Measurements from ENCODE around the gene DNM3.
A peak's percentile ranks its signal among the peaks of the same experiment; 100 is the strongest.
"Not testable (repeated sequence)": the region's sequence is repeated elsewhere in the genome, so short reads cannot be mapped to it uniquely, and the experiment has no call there.

Gene DNM3

DNA sequence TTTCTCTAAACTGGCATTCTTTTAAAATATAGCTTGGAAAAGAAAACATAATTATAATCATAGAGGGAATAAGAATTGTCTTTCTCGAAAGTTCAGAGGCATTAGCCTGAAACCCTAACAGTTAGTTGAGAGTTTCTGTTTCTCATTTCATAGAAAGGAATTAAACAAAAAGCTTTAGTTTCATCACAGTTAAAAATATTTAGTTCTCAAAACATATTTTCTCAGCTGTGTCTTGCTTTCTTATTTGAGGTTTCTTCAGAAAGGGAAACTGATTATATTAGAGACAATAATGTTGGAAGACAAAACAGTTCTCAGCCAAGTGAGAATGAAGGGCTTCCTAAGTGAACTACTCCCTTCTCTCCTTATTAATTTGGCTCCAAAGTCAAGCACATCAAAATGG lies 503.8 kb downstream of the DNM3 start:
- no peak for DNase-seq

DNA sequence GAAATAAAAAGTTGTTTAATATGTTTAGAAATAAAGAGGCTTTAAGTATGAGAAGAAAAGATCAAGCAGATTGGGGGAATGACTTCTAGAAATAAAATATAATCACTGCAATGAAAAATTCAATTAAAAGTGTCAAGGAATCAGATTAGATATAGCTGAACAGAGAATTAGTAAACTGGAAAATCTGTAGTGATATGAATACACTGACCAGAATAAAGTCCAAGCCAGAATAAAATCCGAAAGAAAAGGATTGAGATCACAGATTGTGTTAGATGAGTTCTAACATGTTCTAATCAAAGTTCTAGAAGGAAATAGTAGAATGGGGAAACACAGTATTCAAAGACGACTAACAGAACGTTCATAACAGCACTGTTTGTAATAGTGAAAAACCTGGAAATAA lies 506.1 kb downstream of the DNM3 start:
- no peak for DNase-seq

DNA sequence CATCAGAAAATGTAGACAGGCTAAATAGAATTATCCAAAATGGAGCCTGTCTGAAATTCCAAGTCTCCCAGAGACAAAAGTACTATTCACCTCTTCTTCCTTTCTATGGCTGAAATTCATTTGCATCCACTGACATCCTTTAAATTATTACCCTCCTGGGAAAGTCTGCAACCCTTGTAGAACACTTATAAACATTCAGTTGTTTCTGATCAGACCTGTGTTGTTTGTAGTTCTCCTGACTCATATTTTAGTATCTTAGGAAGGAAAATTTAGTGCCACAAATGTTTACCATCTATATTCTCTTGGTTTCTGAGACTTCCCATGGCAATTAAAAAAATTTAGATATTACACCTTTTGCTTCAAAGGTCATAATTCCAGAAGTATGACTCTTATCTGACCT lies 509.6 kb downstream of the DNM3 start:
- DNase-seq: no peak

DNA sequence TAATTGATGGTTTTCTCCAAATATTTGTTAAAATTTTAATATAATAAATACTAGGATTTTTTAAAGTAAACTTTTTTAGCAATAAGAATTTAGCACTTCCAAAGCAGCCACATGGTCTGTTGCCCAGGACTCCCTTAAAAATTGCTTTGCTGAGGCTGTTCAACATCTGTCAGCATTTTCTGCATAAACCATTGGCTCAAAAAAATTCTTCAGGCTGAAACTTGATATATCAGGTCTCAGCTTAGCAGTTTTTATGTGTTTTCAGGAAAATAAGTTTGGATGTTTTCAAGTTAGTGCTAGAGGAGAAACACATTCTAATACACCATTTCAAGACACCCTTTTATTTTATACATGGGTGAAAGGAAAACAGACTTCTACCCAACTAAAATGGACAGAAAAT lies 510.0 kb downstream of the DNM3 start:
- DNase-seq: no peak

DNA sequence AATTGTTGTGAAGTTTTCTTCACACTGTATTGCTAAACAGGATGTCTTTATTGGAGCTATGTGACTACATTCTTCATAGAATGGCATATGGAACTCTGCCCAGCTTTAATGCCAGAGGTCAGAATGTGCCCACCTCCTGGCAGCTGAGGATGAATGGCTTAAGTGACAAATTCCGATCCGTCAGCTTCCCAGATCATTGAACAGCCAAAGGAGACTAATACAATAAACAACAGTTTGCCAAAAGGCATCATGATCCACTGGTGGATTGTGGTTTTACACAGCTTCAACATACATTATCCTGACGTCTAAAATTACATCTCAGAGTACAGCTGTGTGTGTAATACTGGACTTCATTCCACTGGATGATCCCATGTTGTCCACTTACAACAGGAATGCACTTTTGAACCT lies 510.5 kb downstream of the DNM3 start:
- DNase-seq: no peak

DNA sequence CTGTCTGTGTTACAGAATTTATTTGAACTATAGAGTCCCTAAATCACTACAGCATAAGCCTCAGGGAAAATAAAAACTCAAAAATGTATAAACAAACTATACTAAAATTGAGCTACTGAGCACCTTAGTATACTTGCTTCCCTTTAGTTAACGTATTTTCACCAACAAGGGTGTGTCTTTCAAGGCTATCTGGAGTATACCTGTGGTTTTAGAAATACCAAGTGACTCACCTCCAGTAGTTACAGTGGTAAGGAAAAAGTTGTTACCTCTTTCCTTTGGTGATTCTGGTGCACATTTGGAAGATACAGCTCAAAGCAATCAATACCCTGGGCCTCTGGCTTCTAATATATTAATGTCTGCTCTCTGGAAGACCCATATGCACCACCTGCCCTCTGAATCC lies 511.1 kb downstream of the DNM3 start:
- no peak for DNase-seq

DNA sequence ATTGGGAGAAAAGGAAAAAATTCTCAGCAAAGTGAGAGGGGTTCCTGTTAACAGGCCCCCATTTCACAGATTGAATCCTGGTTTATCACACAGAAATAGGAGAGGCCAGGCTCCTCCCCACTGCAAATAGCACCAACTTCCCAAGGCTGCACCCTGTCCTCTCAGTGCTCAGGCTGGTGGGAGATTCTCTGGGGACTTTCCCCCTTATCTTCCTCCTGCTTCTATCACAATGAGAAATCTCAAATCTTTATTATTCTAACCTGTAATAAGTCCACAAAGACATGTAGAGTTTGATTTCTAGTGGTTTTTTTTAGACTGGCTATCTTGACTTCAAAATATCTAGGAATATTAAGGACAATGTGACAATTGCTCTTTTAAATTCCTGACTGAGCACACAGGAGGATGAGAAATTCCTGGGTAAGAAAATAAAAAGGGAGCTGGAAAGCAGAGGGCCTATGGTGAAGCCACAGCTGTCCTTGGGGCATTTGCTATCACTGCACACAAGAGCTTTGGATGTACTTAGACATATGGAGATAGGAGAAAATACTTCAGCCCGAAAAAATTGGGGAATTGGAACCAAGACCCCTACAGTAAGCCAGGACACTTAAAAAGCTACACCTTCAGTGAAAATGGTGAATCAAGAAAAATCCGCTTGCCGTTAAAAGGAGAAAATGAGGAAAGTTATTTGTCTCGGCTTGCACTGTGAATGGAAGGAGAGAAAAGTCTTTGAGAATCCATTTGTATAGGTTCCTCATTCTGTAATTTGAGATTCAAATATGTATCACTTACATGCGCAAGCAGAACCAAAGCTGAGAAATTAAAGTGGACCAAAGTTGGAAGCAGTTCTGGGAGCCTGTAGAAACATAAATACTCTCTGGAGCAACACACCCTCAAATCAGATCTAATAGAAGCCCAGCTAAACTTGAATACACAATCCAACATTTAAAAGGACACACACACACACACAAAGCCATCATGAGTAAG lies 513.3 kb downstream of the DNM3 start:
- DNase-seq: no peak

DNA sequence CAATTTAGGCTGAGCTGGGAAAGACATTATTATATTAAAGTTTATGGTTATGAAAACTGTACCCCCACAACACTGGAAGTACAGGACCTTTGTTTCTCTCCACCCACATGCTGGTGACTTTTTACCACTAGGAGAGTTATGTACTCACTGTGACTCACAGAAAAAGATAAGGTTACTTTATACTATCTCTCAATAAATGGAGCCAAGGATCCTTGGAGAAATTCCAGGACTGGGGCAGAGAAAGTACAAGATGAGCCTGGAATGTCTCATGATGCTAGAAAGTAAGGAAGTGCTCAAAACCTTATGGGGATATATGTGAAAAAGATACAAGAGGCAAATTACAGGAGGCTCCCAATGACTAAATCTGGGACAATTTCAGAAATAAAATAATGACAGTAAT lies 515.3 kb downstream of the DNM3 start:
- no peak for DNase-seq

DNA sequence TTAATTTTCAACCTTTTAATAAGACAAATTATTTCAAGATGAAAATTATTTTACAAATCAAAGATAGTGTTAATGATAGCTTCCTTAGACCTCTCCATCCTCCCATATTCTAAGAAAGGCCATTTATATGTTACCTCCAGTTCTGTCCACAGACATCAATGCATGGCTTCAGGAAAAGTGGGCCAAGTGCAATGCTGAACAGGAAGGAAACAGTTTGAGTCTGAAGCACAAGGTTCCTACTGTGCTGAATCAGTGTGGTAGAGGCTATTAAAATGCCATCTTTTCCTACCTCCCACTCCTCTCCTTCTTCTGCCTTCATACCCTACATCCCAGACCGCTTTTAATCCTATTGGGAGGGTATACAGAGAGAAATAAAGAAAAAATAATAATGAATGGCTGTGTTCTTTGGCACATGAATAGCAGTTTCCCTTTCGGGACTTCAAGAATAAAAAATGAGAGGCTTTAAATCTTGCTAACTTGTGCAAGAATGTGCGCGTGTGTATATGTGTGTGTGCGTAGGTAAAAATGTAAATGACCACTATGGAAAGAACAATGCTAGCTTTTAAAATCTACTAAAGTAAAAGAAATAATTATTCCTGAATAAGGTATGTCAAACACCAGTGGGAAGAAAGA lies 516.6 kb downstream of the DNM3 start:
- no peak for DNase-seq

DNA sequence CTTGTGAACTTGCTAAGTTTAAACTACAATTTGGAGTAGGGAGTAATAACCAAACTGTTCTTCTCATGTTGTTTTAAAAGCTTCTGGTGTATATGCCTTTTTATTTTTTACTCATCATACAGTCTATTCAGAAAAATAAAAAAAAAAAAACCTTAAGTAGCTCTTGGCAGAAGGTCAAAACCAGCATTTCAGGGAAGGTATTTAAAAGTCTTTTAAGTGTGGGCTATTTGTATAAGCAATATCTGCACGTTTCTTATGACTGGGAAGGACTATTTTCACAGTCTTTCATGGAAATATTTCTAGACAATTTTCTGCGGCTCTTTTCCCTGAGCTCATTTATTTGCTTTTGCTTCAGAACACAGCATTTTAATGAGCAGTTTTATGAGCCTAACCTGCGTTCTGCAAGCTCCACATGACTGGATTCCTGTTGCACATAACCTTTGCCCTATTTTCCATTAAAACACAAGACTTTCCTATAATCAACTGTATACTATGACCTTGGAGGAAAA lies 518.2 kb downstream of the DNM3 start:
- peak; percentile 73 for DNase-seq

DNA sequence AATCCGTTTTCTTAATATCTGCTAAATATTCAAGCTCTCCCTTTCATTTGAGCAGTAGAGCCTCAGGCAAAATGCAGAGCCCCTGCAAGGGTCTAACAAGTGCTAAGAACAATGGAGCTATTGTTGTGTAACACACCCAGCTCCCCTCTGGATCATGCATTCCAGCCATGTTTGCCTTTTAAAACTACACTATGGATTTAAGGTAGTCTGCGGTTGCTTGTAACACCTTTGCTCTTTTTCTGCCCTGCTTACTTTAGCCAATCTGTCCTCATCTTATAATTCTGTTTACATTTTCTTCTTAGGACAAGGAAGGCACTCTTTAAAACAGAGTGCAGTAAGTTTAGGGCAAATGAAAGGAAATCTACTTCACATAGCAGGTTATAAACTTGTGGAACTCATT lies 519.2 kb downstream of the DNM3 start:
- peak; percentile 13 for DNase-seq

DNA sequence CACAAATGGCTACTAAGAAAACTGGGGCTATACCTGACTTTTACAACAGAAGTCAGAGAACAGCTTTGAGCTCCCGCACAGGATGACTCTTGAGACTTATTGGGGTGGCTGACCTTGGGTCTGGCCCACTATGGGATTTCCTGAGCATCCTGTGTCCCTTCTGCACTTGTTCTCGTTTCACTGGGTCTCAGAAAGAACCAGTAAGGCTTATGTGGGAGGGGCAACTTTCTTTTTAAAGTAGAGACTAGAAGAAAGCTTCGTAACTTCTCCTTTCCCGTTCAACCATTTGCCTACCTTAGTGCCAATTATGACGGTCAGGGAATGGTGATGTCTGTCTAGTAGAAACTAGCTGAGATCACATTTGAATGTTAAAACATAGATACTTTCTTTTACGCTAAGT lies 519.7 kb downstream of the DNM3 start:
- no peak for DNase-seq

DNA sequence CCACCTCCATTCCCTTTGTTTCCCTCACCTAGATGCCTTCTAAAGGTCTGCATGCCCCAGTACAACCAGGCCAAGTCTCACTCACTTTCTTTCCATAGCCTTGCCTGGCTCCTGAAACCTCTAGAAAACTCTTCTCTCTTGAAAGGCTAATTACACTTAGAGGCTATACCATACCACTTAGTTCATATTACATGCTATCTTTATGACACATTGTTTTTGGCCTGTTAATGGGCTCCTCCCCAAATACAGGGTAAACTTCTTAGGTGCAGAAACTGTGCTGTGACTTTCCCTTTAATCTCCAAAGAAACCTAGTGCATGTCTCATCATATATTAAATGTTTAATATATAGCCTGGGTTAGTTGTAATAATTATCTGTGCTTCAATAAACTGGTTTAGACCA lies 522.6 kb downstream of the DNM3 start:
- DNase-seq: no peak

DNA sequence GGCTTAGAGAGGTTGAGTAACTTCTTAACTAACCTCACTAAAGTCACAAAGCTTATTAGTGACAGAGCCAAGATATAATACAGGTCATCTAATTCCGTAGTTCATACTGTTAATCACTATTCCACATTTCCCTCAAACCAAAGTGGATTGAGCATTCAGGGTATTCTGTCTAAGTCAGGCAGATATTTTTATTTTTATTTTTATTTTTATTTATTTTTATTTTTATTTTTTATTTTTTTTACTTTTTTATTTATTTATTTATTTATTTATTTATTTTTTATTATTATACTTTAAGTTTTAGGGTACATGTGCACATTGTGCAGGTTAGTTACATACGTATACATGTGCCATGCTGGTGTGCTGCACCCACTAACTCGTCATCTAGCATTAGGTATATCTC lies 530.3 kb downstream of the DNM3 start:
- not testable (repeated sequence) for DNase-seq

DNA sequence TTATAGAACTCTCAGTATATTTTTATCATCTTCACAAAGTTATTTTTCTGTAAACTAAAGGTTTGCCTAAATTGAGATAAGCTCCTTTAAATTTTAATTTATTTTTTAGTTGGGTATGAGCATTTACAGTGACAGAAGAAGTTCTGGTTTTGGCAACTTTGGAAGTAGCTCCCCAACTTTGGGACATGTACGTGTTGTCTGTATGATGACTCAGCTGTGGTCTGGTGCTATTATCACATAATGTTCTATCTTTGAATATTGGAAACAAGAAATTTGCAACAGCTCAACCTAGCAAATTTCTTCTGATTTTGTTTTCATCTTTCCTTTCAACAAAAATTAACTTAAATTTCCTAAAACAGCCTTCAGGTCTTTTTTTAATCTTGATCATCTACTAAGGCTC lies 532.6 kb downstream of the DNM3 start:
- DNase-seq: no peak

DNA sequence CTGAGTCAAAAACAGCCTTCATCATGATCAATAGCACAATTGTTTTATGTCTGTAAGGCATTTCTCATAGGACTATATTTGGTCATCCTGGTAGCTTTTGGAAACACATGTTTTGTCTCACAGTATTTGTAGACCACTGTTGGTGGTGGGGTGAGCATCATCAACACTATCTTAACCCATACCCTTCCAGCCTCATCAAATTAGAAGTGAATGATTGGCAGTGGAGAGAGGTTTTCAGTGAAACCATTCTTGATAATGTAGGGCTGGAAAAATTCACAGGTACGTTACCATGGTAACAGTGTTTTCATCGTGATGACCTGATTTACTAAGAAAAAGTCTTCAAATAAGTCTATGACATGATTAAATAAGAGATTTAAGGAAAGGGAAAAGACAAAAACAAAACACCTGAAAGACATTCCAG lies 533.9 kb downstream of the DNM3 start:
- DNase-seq: no peak

DNA sequence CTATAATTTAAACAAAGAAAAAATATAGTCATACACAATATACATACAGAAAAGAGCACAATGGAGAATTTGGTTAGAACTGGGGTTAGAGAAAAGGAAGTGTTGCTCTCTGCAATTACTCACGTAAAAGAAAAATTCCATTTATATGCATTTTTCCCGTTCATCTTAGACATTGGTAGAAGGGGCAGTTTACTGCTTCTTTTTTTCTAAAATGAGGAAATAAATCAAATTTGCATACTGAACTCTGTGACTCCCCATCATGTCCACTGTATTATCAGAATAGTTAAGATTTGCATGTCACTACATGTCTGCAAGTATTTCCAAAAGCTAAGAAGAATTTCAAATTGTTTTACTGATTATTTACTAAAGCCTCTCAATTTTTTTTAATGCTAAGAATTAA lies 535.1 kb downstream of the DNM3 start:
- no peak for DNase-seq

DNA sequence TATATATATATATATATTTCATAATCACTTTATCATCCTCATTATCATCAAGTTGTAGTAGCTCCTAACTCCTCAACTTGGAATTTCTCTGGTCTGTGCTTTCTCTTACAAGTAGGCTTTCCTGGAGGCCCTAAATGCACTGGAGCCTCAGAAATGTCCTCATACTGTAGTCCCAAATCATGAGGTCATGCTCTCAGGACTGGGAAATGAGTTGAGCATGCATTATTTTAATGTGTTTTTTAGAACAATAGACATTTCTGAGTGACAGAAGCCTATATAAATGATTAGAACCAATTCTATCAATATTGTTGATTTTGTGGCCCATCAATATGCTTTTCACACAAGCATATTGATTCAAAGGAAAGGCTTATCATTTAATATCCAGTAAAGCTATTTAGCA lies 536.3 kb downstream of the DNM3 start:
- DNase-seq: no peak

DNA sequence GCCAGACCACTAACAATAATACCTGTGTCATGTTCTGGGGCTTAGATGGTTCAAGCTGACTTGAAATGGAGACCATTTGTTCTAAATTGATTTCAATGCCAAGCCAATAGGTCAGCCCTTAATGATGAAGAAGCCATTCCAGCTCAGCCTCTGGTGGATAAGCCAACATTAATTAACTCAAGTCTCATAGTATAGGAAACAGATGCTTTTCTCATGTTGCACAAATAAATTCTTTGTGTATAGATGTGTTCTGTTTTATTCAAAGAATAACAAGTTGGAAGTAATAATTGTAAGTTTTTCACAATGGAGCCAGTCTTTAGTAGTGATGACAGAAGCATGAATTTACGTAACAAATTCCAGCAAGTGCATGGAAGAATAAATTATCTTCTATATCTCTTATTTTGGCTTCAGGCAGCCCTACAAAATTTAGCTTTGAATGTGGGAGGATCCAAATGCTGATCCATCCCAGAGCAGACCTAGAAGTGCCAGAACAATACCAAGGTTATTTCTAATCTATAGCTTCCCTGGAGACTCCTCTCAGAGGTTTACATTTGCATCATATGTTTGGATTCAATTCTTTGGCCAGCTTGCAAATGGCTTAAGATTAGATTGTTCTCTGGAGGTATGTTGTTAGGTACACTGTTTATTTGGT lies 536.9 kb downstream of the DNM3 start:
- DNase-seq: no peak

DNA sequence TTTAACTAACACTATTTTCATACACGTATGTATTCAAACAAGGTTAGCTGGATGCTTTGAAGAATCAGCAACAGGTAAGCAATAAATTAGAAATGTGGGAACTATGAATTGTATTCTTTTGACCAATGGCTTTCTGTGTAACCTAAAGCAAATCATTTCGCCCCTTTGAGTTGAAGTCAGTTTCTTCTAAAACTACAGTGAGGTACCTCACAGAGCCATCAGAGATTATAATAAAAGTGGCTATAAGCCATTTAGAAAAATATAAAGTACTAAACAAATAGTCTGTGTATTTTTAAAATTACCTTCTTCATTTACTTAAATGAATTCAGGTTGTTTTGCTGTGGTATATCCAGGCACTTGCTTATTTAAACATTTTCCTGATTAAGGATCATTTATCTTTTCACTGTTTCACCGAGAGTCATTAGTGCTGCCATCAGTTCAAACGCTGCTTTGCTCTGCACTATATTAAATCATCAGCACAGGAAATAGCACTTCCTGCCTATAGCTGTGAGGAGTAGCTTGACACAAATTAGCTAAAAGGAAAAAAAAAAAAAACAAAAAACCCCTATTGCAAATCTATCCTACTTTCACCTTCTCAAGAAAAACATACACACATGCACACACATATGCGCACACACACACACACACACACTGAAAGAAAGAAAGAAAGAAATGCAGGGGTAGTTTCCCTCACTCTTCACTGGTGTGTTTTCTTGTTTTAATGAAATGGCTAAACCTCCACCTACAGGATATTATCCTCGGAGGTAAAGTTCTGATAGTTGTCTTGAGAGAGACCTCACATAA lies 539.3 kb downstream of the DNM3 start:
- peak; percentile 35 for DNase-seq

DNA sequence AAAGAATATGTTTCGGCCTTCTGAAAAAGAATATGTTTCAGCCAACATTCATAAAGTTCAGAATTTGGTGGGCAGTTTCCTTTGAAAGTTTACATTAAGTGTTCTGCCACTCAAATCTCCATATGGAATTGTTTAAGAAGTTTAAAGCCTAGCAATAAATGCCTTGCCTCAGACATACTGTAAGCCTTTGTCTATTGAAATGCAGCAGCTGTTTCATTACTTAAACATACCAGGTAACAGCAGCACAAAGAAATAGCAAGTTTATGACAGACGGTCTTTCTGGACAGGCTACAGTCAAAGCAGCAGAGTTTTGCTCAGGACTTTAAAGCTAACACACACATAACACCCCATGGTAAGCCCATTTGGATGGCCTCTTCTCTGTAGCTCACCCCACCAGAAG lies 540.6 kb downstream of the DNM3 start:
- DNase-seq: no peak

DNA sequence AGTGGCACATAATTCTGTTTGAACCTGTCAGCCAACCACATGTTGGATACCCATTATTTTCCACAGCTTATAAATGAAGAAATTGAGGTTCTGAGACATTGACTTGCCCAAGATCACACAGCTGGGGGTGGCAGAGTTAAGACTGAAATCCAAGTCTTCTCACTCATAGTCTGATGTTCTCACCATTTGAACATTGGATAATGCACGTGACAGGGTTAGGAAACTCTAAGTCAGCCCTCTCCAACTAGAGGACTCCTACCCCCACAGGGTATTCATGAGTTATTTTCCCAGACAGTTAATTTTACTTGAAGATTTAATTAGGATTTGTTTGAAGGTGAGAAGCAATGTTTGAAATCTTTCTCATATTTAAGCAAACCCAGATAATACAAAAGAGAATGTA lies 541.1 kb downstream of the DNM3 start:
- DNase-seq: no peak

DNA sequence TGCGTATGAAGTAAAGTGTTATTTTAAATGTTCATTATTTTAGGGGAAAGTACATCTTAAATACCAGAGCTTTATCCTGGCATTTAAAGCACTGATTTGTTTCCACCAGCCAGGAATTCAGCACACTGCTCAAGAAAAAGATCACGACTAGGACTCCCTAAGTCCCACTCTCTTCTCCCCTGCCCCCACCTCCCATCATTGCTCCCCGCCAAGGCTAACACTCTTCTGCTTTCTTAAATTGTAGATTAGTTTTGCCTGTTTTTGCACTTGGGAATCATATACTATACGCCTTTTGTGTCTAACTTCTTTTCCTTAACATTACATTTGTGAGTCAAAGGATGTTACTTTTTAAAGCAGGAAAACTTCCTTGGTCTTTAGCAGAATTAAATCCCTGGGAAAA lies 541.7 kb downstream of the DNM3 start:
- DNase-seq: no peak

All from NCI-H510A treated with DMSO at 0.1 percent for 48 hours (cell line).